Stimulated activated CD8-positive, alpha-beta memory T cell treated with anti-CD3 and anti-CD28 coated beads, Interleukin-15, amount 100 ng/mL, for 24 hours (primary cell): ENCODE data around the gene DIRAS3.
"Not testable (repeated sequence)": the region's sequence is repeated elsewhere in the genome, so short reads cannot be mapped to it uniquely, and the experiment has no call there.

Experiments
- DNase-seq: peaks from one replicate; pipeline ENCODE4 v3.0.0-alpha.2; 2020; ENCODE audit warnings: low read depth

Gene DIRAS3, protein sequence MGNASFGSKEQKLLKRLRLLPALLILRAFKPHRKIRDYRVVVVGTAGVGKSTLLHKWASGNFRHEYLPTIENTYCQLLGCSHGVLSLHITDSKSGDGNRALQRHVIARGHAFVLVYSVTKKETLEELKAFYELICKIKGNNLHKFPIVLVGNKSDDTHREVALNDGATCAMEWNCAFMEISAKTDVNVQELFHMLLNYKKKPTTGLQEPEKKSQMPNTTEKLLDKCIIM

DNA sequence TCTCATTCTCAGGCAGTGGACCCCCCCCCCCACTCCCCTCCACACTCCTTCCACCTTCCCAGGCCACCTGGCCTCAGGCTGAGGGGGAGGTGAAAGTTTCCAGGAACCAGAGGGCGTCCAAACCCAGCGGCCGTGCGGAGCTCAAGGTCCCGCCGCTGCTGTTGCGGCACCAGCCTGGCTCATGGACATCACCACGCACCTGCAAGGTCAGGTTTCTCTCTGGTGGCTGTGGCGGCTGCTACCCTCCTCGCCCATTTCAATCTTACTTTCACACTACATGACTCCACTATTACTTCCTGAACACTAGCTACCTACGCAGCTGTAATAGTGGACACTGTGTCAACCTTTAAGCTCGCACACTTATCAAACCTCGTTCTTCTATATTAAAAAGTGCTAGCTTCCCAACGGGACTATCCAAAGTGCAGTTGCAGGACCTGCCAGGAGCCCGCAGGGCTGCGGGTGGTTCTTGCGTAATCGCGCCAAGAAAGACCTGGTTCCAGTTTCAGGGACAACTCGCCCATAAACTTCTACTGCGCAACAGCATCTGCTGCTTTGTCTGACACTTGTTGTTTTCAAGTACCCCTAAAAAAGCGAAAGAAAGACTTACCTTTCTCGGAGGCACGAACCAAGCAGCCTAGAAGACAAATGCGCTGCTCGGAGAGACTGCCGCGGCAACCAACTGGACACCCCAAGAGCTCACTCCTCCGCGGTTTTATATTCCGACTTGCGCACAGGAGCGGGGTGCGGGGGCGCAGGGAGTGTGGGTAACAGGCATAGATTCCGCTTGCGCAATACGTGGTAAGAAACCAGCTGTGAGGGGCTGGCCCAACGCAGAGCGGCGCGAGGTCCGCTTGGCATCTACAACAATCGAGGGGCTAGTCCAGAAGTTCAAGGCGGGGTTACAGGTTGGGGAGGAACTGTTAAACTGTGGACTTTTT is at the start of gene DIRAS3:
TSS of gene DIRAS3 (minus strand) at position 687 of the 938 bp plus-strand sequence. CDS start 3,330 bp downstream, outside the sequence.
- no peak for DNase-seq

DNA sequence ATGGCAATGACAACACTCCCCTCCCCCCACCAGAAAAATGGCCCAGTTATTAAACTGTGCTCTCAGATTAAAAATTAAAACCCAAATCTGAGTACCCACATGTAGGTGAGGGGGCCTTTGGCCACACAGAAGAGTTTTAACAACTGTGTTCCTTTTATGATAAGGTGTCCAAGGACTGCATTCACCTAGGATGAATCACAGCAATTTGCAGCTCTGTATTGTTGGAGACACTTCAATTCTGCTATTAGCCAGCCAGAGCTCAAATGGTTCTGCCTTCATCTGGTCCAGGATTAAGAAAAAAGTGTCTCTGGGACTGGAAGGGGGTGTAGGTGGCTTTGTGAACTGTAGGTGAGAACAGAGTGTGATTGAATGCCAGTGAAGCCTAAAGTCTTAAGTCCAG is 43.3 kb upstream of the DIRAS3 start:
- DNase-seq, result no peak

DNA sequence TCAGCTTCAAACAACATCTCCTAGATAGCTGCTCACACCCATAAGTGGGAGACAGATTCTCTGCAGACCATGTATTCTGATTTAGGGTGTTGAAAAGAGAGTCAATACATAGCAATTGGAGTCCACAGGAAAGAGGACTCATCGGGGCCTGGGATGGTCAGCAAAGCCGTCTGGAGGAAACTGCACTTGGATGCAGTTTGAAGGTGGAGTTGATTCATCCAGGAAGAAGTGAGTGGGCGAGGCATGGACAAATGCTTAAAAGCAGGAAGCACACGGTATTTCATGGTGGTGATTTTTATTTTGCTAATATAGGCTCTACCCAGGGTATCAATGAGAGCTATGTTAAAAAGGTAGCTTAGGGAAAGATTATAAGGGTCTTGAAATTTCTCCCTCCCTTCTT is 36.8 kb upstream of the DIRAS3 start:
- DNase-seq, result no peak

DNA sequence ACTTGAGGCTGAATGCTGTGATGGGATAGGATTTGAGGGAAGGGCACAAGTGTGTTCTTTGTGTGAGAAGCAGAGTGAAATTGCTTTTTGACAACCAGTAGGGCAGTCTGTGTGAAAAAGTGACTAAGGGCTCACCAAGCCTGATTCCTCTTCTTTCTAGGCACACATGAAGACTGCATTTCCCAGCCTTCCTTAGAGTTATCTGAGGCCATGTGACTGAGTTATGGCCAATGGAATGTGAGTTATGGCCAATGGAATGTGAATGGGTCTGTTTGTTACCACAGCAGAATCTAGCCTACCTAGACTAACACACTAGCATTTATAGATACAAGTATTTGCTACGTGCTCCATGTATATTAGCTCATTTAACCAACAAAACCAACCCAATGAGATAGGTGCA is 35.3 kb upstream of the DIRAS3 start:
- DNase-seq, result no peak

DNA sequence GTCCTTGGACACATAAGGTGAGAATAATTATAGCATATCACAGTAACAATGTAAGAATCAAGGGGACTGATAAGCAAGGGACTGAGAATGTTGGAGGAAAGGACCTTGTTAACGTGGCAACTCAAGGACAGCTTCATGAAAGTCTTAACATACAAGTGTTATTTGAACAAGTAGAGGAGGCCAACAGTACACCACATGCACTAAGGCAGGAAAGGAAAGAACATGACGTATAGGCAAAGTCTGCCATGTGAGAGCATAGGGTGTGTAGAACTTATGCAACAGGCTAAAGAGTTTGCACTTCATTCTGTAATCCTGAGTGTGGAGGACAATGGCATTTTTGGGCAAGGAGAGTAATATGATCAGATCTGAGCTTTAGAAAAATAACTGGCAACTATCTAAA is 33.3 kb upstream of the DIRAS3 start:
- DNase-seq, result no peak

DNA sequence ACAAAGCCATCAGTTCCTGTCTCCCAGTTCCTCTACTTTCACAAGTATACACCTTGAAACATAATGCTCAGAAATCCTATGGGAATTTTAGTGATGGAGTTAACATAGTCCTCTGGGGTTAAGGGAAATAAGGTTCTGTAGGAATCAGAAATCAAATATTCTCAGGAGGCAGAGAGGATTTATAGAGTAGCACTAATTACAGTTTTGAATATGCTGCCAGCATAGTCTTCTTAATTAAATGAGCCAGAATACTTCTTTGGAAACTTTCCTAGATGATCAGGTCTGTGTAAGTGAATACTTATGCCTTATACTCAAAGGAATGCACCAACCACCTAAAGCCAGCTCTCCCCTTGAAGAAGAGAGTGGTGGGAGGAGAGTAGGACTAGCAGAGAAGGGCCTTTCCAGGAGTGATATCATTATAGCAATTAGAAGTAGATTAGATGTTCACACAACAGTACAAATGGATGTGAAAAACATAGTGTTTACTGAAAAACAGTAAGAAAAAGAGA is 31.4 kb upstream of the DIRAS3 start:
- DNase-seq, result no peak

DNA sequence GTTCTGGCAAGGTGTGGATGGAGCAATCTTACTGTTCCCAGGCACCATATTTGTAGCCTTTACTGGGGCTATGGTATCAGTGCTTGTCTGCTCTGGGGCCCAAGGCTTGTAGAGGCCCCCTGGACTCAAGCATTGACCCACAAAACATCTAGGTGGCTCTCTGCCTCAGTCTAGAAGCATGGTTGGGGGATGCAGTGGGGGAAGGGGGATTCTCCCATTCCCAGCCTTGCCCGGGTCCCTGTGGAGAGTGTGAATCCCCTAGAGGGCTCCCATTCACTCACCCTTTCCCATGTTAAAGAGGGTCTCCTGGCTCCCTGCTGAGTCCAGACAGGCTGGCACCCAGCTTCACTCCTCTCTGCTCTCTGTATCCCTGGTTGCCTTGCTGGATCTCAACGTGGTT is 28.2 kb upstream of the DIRAS3 start:
- no peak for DNase-seq

DNA sequence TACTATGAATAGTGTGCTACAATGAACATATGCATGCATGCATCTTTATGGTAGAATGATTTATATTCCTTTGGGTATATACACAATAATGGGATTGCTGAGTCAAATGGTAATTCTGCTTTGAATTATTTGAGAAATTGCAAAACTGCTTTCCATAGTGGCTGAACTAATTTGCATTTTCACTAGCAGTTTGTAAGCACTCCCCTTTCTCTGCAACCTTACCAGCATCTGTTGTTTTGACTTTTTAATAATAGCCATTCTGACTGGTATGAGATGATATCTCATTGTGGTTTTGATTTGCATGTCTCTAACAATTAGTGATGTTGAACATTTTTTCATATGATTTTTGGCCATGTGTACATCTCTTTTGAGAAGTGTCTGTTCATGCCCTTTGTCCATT is 24.0 kb upstream of the DIRAS3 start:
- DNase-seq, result no peak

DNA sequence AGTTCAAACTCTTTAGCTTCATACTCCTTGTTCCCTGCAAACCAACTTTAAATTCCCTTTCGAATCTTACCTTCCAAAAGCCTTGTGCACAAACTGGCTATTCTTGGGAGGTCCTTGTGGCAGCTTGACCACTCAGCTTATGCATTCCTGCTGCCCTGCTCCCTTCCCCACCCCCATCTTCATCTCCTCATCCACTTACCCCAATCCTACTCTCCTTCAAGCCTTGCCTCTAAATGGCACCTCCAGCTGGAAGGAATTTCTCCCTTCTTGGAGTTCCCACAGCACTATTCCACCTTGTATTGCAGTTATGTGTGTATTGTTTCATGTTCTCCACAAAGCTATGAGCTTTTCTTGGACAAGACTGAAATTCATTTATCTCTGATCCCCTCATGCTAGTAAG is 15.3 kb upstream of the DIRAS3 start:
- no peak for DNase-seq

DNA sequence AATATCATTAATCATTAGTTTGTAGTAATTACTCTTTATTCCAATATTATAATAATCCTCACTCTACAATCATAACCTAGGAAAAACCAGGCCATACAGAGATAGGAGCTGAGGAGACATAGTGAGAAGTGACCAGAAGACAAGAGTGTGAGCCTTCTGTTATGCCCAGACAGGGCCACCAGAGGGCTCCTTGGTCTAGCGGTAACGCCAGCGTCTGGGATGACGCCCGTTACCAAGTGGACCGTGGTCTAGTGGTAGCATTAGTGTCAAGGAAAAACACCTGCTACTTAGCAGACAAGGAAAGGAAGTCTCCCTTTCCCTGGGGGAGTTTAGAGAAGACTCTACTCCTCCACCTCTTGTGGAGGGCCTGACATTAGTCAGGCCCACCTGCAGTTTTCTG is 7.6 kb upstream of the DIRAS3 start:
- not testable (repeated sequence) for DNase-seq

DNA sequence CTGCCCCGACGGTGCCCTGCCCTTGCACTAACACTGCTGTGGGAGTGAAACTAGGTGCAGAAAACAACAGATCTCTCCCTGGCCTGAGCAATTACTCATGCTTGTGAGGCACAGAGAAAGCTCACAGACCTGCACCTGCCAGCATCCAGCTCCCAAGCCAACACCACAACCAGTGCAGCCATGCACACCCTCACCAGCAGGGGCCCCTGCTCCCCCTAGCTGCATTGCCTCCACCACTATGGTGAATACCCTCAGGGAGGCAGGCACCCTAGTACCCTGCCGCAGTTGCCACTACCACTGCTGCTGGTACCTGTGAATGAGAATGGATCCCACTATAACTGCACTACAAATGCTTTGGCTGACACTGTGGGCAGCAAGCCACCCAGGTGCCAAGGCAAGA is 7.1 kb upstream of the DIRAS3 start:
- no peak for DNase-seq

DNA sequence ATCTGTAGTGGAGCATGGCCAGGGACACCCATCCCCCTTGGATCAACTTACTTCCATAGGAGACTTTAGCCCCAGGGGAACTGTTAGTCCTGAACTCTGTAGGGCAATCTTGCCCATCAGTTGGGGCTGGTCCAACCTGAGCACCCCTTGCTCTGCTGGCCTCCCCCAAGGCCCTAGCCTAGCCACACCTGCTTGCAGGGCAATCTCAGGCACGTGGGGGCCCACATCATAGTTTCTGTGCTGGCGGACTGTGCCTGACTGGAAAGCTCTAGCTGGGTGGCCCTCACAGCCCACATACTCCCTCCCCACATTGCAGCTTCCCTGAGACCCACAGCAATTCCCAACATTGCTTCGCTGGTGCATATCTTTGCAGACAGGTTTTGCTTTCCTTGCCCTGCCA is 6.6 kb upstream of the DIRAS3 start:
- no peak for DNase-seq

DNA sequence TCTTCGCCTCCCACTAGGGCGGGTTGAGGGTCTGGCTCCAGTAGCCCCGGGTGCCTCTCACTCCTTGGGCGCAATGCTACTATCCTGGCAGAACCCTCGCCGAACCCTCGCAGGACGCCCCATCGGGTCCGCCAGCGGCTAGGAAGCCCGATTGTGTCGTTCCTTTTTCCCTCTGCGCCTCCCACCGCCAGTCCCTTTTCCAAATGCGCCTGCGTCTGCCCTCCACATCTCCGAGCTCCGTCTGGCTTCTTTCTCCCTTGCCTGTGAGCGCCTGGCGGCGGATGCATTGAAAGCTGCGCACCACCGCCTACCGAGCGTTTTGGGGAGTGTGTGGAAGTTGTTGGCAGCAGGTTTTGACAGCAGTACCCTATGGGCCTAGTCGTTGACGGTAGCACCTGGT is 1.0 kb upstream of the DIRAS3 start:
- DNase-seq, result no peak

DNA sequence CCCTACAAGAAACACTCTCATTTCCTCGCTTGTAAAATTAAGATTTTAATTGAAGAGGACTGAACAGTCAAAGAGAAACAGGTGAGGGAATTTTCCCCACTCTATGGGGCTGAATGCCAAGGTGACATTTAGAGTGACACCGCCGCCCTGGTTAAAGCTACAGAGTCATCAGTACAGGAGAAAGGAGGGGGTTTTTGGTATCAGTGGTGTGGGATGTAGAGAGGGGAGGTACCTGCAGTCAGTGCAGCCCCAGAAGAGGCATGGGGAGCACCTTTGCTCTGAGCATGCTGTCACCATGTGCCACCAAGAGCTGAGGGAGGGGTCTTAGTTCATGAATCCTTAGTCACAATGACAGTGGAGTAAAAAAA is 2.8 kb downstream of the DIRAS3 start:
- no peak for DNase-seq

DNA sequence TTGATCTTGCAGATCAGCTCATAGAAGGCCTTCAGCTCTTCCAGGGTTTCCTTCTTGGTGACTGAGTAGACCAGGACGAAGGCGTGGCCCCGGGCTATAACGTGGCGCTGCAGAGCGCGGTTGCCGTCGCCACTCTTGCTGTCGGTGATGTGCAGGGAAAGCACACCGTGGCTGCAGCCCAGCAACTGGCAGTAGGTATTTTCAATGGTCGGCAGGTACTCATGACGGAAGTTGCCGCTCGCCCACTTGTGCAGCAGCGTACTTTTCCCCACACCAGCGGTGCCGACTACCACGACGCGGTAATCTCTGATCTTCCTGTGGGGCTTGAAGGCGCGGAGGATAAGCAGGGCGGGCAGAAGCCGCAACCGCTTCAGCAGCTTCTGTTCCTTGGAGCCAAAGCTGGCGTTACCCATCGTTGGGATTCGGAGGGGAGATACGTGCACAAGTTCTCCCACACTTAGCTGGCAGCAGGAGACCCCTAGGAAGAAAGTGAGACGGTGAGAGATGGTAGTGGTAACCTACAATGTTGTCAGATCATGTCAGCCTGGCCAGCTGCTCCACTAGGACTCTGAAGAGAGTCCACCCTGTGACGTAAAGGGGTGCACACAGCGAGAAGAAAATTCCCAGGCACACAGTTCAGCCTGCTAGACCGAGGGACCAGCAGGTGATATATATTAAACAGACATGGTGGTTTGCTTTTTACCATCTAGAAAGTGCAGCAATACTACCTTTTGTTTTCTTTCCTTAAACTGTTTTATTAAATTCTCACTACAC is 3.4 kb downstream of the DIRAS3 start:
- no peak for DNase-seq

DNA sequence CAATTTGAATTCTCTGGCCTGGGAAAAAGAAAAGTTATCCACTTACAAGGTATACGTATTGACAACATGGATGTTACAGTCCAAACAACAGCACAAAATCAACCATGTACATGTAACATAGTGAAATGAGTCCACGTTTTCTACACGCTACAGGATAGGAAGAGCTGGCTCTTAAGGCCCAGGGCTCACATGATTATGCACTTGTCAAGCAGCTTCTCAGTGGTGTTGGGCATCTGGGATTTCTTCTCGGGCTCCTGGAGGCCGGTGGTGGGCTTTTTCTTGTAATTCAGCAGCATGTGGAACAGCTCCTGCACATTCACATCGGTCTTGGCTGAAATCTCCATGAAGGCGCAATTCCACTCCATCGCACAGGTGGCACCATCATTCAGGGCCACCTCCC is 4.0 kb downstream of the DIRAS3 start:
- no peak for DNase-seq

DNA sequence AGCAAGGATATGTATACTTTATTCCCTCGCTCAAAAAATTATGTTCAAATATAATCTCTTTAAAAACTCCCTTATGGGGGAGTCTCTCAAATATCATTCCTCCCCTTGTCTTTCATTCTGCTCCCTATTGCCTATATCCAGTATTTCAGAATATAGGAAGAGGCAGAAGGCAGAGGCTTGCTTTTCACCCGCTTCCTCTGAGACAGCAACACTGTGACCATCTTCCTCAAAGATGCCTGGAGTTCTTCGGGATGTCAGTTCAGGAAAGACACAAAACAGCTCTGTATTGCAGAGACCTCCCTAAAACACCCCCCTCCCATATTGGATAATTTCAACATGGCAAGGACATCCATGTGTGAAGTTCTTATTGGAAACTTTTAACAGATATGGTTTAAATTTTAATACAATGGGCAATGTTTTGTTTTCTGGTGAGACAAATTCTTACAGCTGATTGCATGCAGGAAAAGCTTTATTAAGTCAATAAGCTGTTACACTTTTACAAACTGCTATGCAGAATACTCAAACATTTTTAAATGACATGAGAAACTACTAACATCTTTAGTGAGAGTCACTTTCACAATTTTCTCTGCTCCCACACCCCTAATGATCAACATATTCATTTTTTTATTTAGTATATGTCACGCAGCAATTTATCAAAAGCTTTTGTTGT is 4.8 kb downstream of the DIRAS3 start:
- DNase-seq, result no peak

DNA sequence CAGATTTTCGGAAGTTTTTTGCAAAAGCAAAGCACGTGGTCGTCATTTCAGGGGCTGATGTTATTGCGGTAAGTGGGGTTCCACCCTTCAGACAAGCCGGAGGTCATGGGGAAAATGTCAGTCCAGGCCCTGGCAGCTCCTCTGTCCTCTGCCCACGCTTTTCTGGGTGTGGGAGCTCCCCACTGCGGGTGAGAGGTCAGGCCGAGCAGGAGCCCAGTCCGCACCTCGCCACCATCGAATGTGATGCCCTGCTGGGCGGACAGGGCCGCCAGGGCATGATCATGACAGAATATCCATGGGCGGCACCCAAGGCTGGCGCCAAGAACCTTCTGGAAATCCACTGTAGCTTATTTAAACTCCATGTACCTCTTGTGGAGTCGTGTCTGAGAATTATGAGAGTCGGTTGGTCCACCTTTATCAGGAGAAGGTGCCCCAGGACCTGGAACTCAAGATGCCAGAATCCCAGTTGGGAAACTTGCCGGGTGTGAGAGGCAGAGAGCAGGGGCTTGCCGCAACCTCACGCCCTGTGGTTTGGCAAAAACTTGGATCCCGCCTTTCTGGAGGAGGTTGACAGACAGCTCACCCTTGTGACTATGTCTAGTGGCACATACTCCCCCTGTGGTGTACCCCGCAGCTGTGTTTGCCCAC is 6.9 kb downstream of the DIRAS3 start:
- no peak for DNase-seq

DNA sequence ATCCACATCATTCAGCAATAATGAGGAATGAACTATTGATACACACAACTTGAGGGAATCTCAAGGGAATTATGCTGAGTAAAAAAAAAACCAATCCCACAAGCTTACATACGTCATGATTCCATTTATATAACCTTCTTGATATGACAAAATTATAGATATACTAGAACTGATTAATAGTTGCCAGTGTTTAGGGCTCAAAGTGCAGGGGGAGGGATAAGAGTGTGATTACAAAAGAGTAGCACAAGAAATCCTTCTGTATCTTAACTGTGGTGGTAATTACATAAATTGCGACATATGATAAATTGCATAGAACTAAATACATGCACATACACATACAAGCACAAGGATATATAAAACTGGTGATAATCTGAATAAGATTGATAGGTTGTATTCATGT is 13.5 kb downstream of the DIRAS3 start:
- DNase-seq, result no peak

DNA sequence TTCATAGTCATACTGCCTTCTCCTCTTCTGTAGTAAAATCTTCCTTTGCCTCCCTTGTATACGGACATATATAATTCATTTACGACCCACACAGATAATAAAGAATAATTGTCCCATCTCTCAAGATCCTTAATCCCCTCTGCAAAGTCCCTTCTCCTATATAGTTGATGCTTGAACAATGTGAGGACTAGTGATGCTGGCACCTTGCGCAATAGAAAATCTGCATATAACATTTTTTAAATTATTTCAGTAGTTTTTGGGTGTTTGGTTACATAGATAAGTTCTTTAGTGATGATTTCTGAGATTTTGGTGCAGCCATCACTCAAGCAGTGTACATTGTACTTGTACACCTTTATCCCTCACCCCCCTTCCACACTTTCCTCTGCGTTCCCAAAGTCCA is 21.0 kb downstream of the DIRAS3 start:
- no peak for DNase-seq

DNA sequence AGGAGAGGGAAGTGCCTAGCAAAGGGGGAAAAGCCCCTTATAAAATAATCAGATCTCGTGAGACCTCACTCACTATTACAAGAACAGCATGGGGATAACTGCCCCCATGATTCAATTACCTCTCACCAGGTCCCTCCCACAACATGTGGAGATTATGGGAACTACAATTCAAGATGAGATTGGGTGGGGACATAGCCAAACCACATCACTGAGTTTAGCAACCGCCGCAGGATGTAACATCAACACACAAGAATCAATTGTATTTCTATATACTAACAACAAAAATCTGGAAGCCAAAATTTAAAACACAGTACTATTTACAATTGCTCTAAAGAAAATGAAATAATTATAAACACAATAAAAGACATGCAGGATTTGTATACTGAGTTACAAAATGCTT is 21.9 kb downstream of the DIRAS3 start:
- DNase-seq, result no peak
